OCI-LY1 (cell line): ENCODE data around the gene TAS2R43.

Source experiments
- CTCF ChIP-seq: fragments of 200-600 bp; sonication (generic), shearing (Covaris generic); IDR thresholded peaks from 2 replicates; pipeline ENCODE4 v1.5.1; 2017; ENCODE audit warnings: mild to moderate bottlenecking, antibody characterized with exemption, low read length, moderate library complexity, mixed read lengths
- EZH2 ChIP-seq: fragments of 200-600 bp; sonication (generic), shearing (Covaris generic); IDR thresholded peaks from 2 replicates; pipeline ENCODE4 v1.8.0; 2017; ENCODE audit warnings: borderline replicate concordance, mixed run types, mild to moderate bottlenecking, antibody characterized with exemption, low read length, moderate library complexity, mixed read lengths

- TF ChIP-seq CTCF (no peak), EZH2 (no peak)
These were observed 16.5 kb downstream of the TAS2R43 start for GRCh38 chr12:11075642-11076041.
